Sigmoid colon (tissue), 7 donors: ENCODE data around the gene ARFIP1. TPM values are rescaled to one million over a fixed set of nuclear protein-coding genes. Genes with fewer than 3 reads are reported as not detected.

Source experiments
- DNase-seq: peaks from one replicate; pipeline ENCODE4 v3.0.0-alpha.2; 2019
- H3K27ac ChIP-seq, 4 donors: fragments of 200-600 bp; sonication (generic); one replicate each; pipeline ENCODE4 v1.5.1; 2016 to 2019; ENCODE audit warnings: mild to moderate bottlenecking in 1 of 4
- H3K27me3 ChIP-seq, 3 donors: fragments of 200-600 bp; sonication (generic); one replicate each; pipeline ENCODE4 v1.5.1; 2019; ENCODE audit warnings: mild to moderate bottlenecking in 1 of 3
- H3K36me3 ChIP-seq, 4 donors: fragments of 200-600 bp; sonication (generic); one replicate each; pipeline ENCODE4 v1.5.1; 2016 to 2019
- H3K4me1 ChIP-seq, 4 donors: fragments of 200-600 bp; sonication (generic); one replicate each; pipeline ENCODE4 v1.5.1; 2017 to 2019
- H3K4me3 ChIP-seq, 4 donors: fragments of 200-600 bp; sonication (generic); one replicate each; pipeline ENCODE4 v1.5.1; 2017 to 2019; ENCODE audit warnings: mild to moderate bottlenecking in 2 of 4, moderate library complexity in 1 of 4
- H3K9me3 ChIP-seq, 4 donors: fragments of 200-600 bp in 3 of 4; sonication (generic) in 3 of 4; one replicate each; pipeline versions ENCODE4 v1.5.1 to v1.6.1; 2013 to 2019
- CTCF ChIP-seq, 4 experiments: fragments of 450-650 bp in 3 of 4; fragments of 200-600 bp in 1 of 4; IDR thresholded peaks; one replicate each; pipeline ENCODE4 v1.5.1; 2016 to 2019; ENCODE audit warnings: antibody characterized with exemption in 4 of 4, mild to moderate bottlenecking in 3 of 4, moderate library complexity in 2 of 4
- EP300 ChIP-seq, 4 donors: sonication (generic); formaldehyde crosslinking; IDR thresholded peaks; one replicate each; pipeline ENCODE4 v1.6.1; 2017; ENCODE audit warnings: antibody characterized with exemption in 4 of 4
- POLR2A ChIP-seq, 2 donors: fragments of 450-650 bp; IDR thresholded peaks; one replicate each; pipeline ENCODE4 v1.6.1; 2016; ENCODE audit warnings: antibody characterized with exemption in 2 of 2, mild to moderate bottlenecking in 2 of 2, moderate library complexity in 2 of 2
- POLR2AphosphoS5 ChIP-seq, 4 donors: sonication (generic); formaldehyde crosslinking; IDR thresholded peaks; one replicate each; pipeline ENCODE4 v1.6.1; 2017; ENCODE audit warnings: antibody characterized with exemption in 4 of 4
- WGBS, 2 donors: extraction: QIAGEN DNeasy Blood & Tissue Kit; methylation state at CpG; one replicate each; pipeline ENCODE4 v1.1.7; 2013; 5-methylcytosine and 5-hydroxymethylcytosine counted together
- intact Hi-C: fragments of 100-400 bp; cut with DNase I; formaldehyde crosslinking; loops from one replicate; pipeline ENCODE4 v1.15.1; 2023
- polyA plus RNA-seq, 3 donors: library from polyadenylated mRNA; stranded (reverse); fragments of 200-250 nt; gene quantifications; one replicate each; pipeline ENCODE4 v1.2.3, GENCODE V29; 2013
- total RNA-seq, 4 donors: library from RNA; depleted of rRNA; stranded (reverse); fragments of >200 nt; gene quantifications; one replicate each; pipeline ENCODE4 v1.1.0, GENCODE V29; 2016
- donor health status: healthy with polysubstance abuse.
- donor health status: Bipolar disorder and iron deficiency.
- donor health status: healthy.

Gene ARFIP1
- total and polyA plus RNA-seq, 7 donors, result 22.1 to 50.9 (median 33.2) TPM

GRCh38 chr4:152944666-152945320 is 165.0 kb downstream of the ARFIP1 start:
- Histone ChIP-seq H3K36me3 (no peaks in the 10 kb centered on the region), H3K27me3 (peaks cover under 1 to 11% (median 2%) of the 10 kb centered on the region in 3 donors), H3K9me3 (no peaks in the 10 kb centered on the region), H3K4me1 (no peaks in the 10 kb centered on the region), H3K27ac (no peak overlapping the region), H3K4me3 (no peak overlapping the region)
- TF ChIP-seq CTCF (IDR thresholded peaks at IDR 0.05), result no peak
- TF ChIP-seq POLR2A (IDR thresholded peaks at IDR 0.05), result no peak
- no peak for TF ChIP-seq EP300 (IDR thresholded peaks at IDR 0.05)
- TF ChIP-seq POLR2AphosphoS5 (IDR thresholded peaks at IDR 0.05), result no peak
- no peak for DNase-seq
- 14 to 55% methylated on average over 4 of the region's 4 CpGs for WGBS, 2 donors
- intact Hi-C loops, result no loop called here

GRCh38 chr4:152945639-152946038 is 165.9 kb downstream of the ARFIP1 start:
- no peak for TF ChIP-seq EP300 (IDR thresholded peaks at IDR 0.05)
- TF ChIP-seq CTCF (IDR thresholded peaks at IDR 0.05), result no peak
- 86 to 90% methylated on average over 9 of the region's 9 CpGs for WGBS, 2 donors
- no peak for DNase-seq
- Histone ChIP-seq H3K27ac (no peak overlapping the region), H3K9me3 (no peaks in the 10 kb centered on the region), H3K4me1 (no peaks in the 10 kb centered on the region), H3K36me3 (no peaks in the 10 kb centered on the region), H3K27me3 (peaks cover 0 to 2% (median 0%) of the 10 kb centered on the region in 3 donors), H3K4me3 (no peak overlapping the region)
- intact Hi-C loops, result no loop called here

GRCh38 chr4:152946446-152946845 is 166.7 kb downstream of the ARFIP1 start:
- intact Hi-C loops, result no loop called here
- DNase-seq, result no peak

GRCh38 chr4:152947311-152947710 is 167.6 kb downstream of the ARFIP1 start:
- no peaks in the 10 kb centered on the region for H3K4me1 ChIP-seq
- no peak overlapping the region for H3K4me3 ChIP-seq
- no peak for DNase-seq
- H3K36me3 ChIP-seq, result no peaks in the 10 kb centered on the region
- no peaks in the 10 kb centered on the region for H3K27me3 ChIP-seq
- intact Hi-C loops, result no loop called here
- H3K27ac ChIP-seq, result no peak overlapping the region
- WGBS, 2 donors, result 58 to 79% methylated on average over 2 of the region's 2 CpGs
- H3K9me3 ChIP-seq, result no peaks in the 10 kb centered on the region
- TF ChIP-seq POLR2AphosphoS5 (IDR thresholded peaks at IDR 0.05) (no peak), POLR2A (IDR thresholded peaks at IDR 0.05) (no peak), EP300 (IDR thresholded peaks at IDR 0.05) (no peak), CTCF (IDR thresholded peaks at IDR 0.05) (no peak)

More at GRCh38 chr4:152946446-152946845, 166.7 kb downstream of the ARFIP1 start:
- no peak overlapping the region for H3K27ac ChIP-seq
- TF ChIP-seq EP300 (IDR thresholded peaks at IDR 0.05), result no peak
- no peak for TF ChIP-seq CTCF (IDR thresholded peaks at IDR 0.05)
- no peak for TF ChIP-seq POLR2A (IDR thresholded peaks at IDR 0.05)
- no peak for TF ChIP-seq POLR2AphosphoS5 (IDR thresholded peaks at IDR 0.05)
- H3K9me3 ChIP-seq, result no peaks in the 10 kb centered on the region
- 52 to 73% methylated on average over 4 of the region's 4 CpGs for WGBS, 2 donors
- no peaks in the 10 kb centered on the region for H3K4me1 ChIP-seq
- no peaks in the 10 kb centered on the region for H3K36me3 ChIP-seq
- H3K27me3 ChIP-seq, result no peaks in the 10 kb centered on the region
- H3K4me3 ChIP-seq, result no peak overlapping the region

GRCh38 chr4:152949930-152950329 is 170.2 kb downstream of the ARFIP1 start:
- H3K27ac ChIP-seq, result no peak overlapping the region
- 33 to 70% methylated on average over 8 of the region's 8 CpGs for WGBS, 2 donors
- no peak for DNase-seq

More at GRCh38 chr4:152949930-152950329, 170.2 kb downstream of the ARFIP1 start:
- Histone ChIP-seq H3K27me3 (no peaks in the 10 kb centered on the region), H3K9me3 (no peaks in the 10 kb centered on the region), H3K4me1 (no peaks in the 10 kb centered on the region), H3K36me3 (no peaks in the 10 kb centered on the region), H3K4me3 (no peak overlapping the region)
- intact Hi-C loops, result no loop called here
- TF ChIP-seq POLR2A (IDR thresholded peaks at IDR 0.05) (no peak), POLR2AphosphoS5 (IDR thresholded peaks at IDR 0.05) (no peak), CTCF (IDR thresholded peaks at IDR 0.05) (no peak), EP300 (IDR thresholded peaks at IDR 0.05) (no peak)
